Activated T-helper 17 cell treated with anti-CD3 and anti-CD28 coated beads, Interleukin-2, amount 50 U/mL, for 72 hours (primary cell): Measurements from ENCODE around the gene DCAF15. TPM values are rescaled to one million over a fixed set of nuclear protein-coding genes. Genes with fewer than 3 reads are reported as not detected.

ENCODE experiments used
- ATAC-seq: fragments of 150-1000 bp; cut with Tn5 transposase; replicated peaks from 2 replicates; pipeline ENCODE4 v1.10.0; 2021; ENCODE audit warnings: mild to moderate bottlenecking, moderate library complexity
- H3K27ac Mint-ChIP-seq: one replicate; pipeline ENCODE4 v1.8.0; 2022; ENCODE audit warnings: mixed read lengths
- H3K27me3 Mint-ChIP-seq: one replicate; pipeline ENCODE4 v1.8.0; 2022; ENCODE audit warnings: mixed read lengths
- H3K36me3 Mint-ChIP-seq: one replicate; pipeline ENCODE4 v1.8.0; 2022; ENCODE audit warnings: low read depth, mild to moderate bottlenecking, mixed read lengths
- H3K4me1 Mint-ChIP-seq: one replicate; pipeline ENCODE4 v1.8.0; 2022; ENCODE audit warnings: mixed read lengths
- H3K4me3 Mint-ChIP-seq: one replicate; pipeline ENCODE4 v1.8.0; 2022; ENCODE audit warnings: mild to moderate bottlenecking, mixed read lengths
- H3K9me3 Mint-ChIP-seq: one replicate; pipeline ENCODE4 v1.8.0; 2022; ENCODE audit warnings: mixed read lengths
- total RNA-seq, 2 donors: library from RNA; stranded (reverse); gene quantifications; one replicate each; pipeline ENCODE4 v1.2.3, GENCODE V29; 2022

The DCAF15 gene
- total RNA-seq, 2 donors from 2014 or later, result 60.9 to 67.7 TPM

GRCh38 chr19:13937479-13938300, 14.6 kb upstream of the DCAF15 start:
- peaks cover 10% of the 10 kb centered on the region for H3K4me1 Mint-ChIP-seq
- H3K4me3 Mint-ChIP-seq, result no peak overlapping the region
- H3K27ac Mint-ChIP-seq, result no peak overlapping the region
- H3K9me3 Mint-ChIP-seq, result no peaks in the 10 kb centered on the region
- ATAC-seq, result no peak
- H3K27me3 Mint-ChIP-seq, result peaks cover 14% of the 10 kb centered on the region
- H3K36me3 Mint-ChIP-seq, result no peaks in the 10 kb centered on the region

GRCh38 chr19:13938301-13939064, 13.8 kb upstream of the DCAF15 start, which contains the start of gene PODNL1:
PODNL1 (minus strand) TSS chr19:13938417; CDS start chr19:13938181, 236 bp downstream.
- ATAC-seq, result no peak
- no peaks in the 10 kb centered on the region for H3K36me3 Mint-ChIP-seq
- no peak within 1 kb of the TSS for H3K27ac Mint-ChIP-seq
- no peaks in the 10 kb centered on the region for H3K9me3 Mint-ChIP-seq
- peaks cover 10% of the 10 kb centered on the region for H3K4me1 Mint-ChIP-seq
- H3K4me3 Mint-ChIP-seq, result no peak within 1 kb of the TSS
- peaks cover 11% of the 10 kb centered on the region for H3K27me3 Mint-ChIP-seq

GRCh38 chr19:13942023-13942684, 10.2 kb upstream of the DCAF15 start:
- H3K4me3 Mint-ChIP-seq, result no peak overlapping the region
- peak; percentile 64 for ATAC-seq
- no peak overlapping the region for H3K27ac Mint-ChIP-seq
- H3K9me3 Mint-ChIP-seq, result no peaks in the 10 kb centered on the region
- peaks cover 4% of the 10 kb centered on the region for H3K27me3 Mint-ChIP-seq
- peaks cover 5% of the 10 kb centered on the region for H3K4me1 Mint-ChIP-seq
- H3K36me3 Mint-ChIP-seq, result no peaks in the 10 kb centered on the region

GRCh38 chr19:13946414-13946813, 5.9 kb upstream of the DCAF15 start:
- H3K4me3 Mint-ChIP-seq, result no peak overlapping the region
- H3K36me3 Mint-ChIP-seq, result no peaks in the 10 kb centered on the region
- no peak overlapping the region for H3K27ac Mint-ChIP-seq
- H3K9me3 Mint-ChIP-seq, result no peaks in the 10 kb centered on the region
- H3K4me1 Mint-ChIP-seq, result no peaks in the 10 kb centered on the region
- no peaks in the 10 kb centered on the region for H3K27me3 Mint-ChIP-seq
- no peak for ATAC-seq

GRCh38 chr19:13951043-13951442, 1.3 kb upstream of the DCAF15 start:
- Mint-ChIP-seq H3K27me3 (no peaks in the 10 kb centered on the region), H3K9me3 (no peaks in the 10 kb centered on the region), H3K27ac (no peak overlapping the region), H3K4me1 (no peaks in the 10 kb centered on the region), H3K4me3 (peak overlapping the region; percentile 96), H3K36me3 (peaks cover 30% of the 10 kb centered on the region)
- no peak for ATAC-seq

GRCh38 chr19:13951799-13952153, 533 bp upstream of the DCAF15 start:
- Mint-ChIP-seq H3K9me3 (no peaks in the 10 kb centered on the region), H3K27ac (peak overlapping the region; percentile 93), H3K4me1 (no peaks in the 10 kb centered on the region), H3K27me3 (no peaks in the 10 kb centered on the region), H3K36me3 (peaks cover 37% of the 10 kb centered on the region), H3K4me3 (peak overlapping the region; percentile 96)
- ATAC-seq, result peak; percentile 18

- H3K9me3 Mint-ChIP-seq, result no peaks in the 10 kb centered on the region
- H3K4me3 Mint-ChIP-seq, result peak overlapping the region; percentile 96
- ATAC-seq, result no peak
- no peaks in the 10 kb centered on the region for H3K4me1 Mint-ChIP-seq
- H3K36me3 Mint-ChIP-seq, result peaks cover 49% of the 10 kb centered on the region
- H3K27me3 Mint-ChIP-seq, result no peaks in the 10 kb centered on the region
- peak overlapping the region; percentile 63 for H3K27ac Mint-ChIP-seq
Measured at GRCh38 chr19:13952931-13953531, 722 bp downstream of the DCAF15 start.

- Mint-ChIP-seq H3K4me1 (no peaks in the 10 kb centered on the region), H3K36me3 (peaks cover 60% of the 10 kb centered on the region), H3K27me3 (no peaks in the 10 kb centered on the region), H3K9me3 (no peaks in the 10 kb centered on the region), H3K27ac (peak overlapping the region; percentile 63), H3K4me3 (peak overlapping the region; percentile 96)
- ATAC-seq, result no peak
Measured at GRCh38 chr19:13954185-13954584, 1.9 kb downstream of the DCAF15 start.

- Mint-ChIP-seq H3K36me3 (peaks cover 66% of the 10 kb centered on the region), H3K27ac (no peak overlapping the region), H3K4me3 (no peak overlapping the region), H3K9me3 (no peaks in the 10 kb centered on the region), H3K4me1 (no peaks in the 10 kb centered on the region), H3K27me3 (no peaks in the 10 kb centered on the region)
- ATAC-seq, result no peak
Measured at GRCh38 chr19:13955662-13956364, 3.5 kb downstream of the DCAF15 start.

- no peak overlapping the region for H3K27ac Mint-ChIP-seq
- no peaks in the 10 kb centered on the region for H3K27me3 Mint-ChIP-seq
Measured at GRCh38 chr19:13956365-13956744, 4.0 kb downstream of the DCAF15 start.

GRCh38 chr19:13957051-13957450, 4.7 kb downstream of the DCAF15 start:
- no peak for ATAC-seq
- no peak overlapping the region for H3K27ac Mint-ChIP-seq
- no peak overlapping the region for H3K4me3 Mint-ChIP-seq
- H3K4me1 Mint-ChIP-seq, result no peaks in the 10 kb centered on the region
- H3K27me3 Mint-ChIP-seq, result no peaks in the 10 kb centered on the region
- no peaks in the 10 kb centered on the region for H3K9me3 Mint-ChIP-seq
- peaks cover 72% of the 10 kb centered on the region for H3K36me3 Mint-ChIP-seq

More at GRCh38 chr19:13956365-13956744, 4.0 kb downstream of the DCAF15 start:
- Mint-ChIP-seq H3K4me1 (no peaks in the 10 kb centered on the region), H3K9me3 (no peaks in the 10 kb centered on the region), H3K36me3 (peaks cover 71% of the 10 kb centered on the region), H3K4me3 (no peak overlapping the region)
- no peak for ATAC-seq

GRCh38 chr19:13958043-13958442, 5.7 kb downstream of the DCAF15 start:
- Mint-ChIP-seq H3K27me3 (no peaks in the 10 kb centered on the region), H3K9me3 (no peaks in the 10 kb centered on the region), H3K4me1 (no peaks in the 10 kb centered on the region), H3K4me3 (no peak overlapping the region), H3K27ac (no peak overlapping the region), H3K36me3 (peaks cover 68% of the 10 kb centered on the region)
- no peak for ATAC-seq

GRCh38 chr19:13959141-13959961, 7.0 kb downstream of the DCAF15 start:
- no peak overlapping the region for H3K4me3 Mint-ChIP-seq
- no peaks in the 10 kb centered on the region for H3K9me3 Mint-ChIP-seq
- H3K27ac Mint-ChIP-seq, result no peak overlapping the region
- H3K27me3 Mint-ChIP-seq, result no peaks in the 10 kb centered on the region
- peaks cover 64% of the 10 kb centered on the region for H3K36me3 Mint-ChIP-seq
- ATAC-seq, result no peak
- H3K4me1 Mint-ChIP-seq, result no peaks in the 10 kb centered on the region
